Measurements from ENCODE around the gene HEPACAM. TPM values are rescaled to one million over a fixed set of nuclear protein-coding genes. Genes with fewer than 3 reads are reported as not detected.
A peak's percentile ranks its signal among the peaks of the same experiment; 100 is the strongest.

Gene HEPACAM, protein sequence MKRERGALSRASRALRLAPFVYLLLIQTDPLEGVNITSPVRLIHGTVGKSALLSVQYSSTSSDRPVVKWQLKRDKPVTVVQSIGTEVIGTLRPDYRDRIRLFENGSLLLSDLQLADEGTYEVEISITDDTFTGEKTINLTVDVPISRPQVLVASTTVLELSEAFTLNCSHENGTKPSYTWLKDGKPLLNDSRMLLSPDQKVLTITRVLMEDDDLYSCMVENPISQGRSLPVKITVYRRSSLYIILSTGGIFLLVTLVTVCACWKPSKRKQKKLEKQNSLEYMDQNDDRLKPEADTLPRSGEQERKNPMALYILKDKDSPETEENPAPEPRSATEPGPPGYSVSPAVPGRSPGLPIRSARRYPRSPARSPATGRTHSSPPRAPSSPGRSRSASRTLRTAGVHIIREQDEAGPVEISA
- total RNA-seq, result 0.11 TPM in 1 of 2 replicates, not detected in the other
- long read RNA-seq, result 0 reads

DNA sequence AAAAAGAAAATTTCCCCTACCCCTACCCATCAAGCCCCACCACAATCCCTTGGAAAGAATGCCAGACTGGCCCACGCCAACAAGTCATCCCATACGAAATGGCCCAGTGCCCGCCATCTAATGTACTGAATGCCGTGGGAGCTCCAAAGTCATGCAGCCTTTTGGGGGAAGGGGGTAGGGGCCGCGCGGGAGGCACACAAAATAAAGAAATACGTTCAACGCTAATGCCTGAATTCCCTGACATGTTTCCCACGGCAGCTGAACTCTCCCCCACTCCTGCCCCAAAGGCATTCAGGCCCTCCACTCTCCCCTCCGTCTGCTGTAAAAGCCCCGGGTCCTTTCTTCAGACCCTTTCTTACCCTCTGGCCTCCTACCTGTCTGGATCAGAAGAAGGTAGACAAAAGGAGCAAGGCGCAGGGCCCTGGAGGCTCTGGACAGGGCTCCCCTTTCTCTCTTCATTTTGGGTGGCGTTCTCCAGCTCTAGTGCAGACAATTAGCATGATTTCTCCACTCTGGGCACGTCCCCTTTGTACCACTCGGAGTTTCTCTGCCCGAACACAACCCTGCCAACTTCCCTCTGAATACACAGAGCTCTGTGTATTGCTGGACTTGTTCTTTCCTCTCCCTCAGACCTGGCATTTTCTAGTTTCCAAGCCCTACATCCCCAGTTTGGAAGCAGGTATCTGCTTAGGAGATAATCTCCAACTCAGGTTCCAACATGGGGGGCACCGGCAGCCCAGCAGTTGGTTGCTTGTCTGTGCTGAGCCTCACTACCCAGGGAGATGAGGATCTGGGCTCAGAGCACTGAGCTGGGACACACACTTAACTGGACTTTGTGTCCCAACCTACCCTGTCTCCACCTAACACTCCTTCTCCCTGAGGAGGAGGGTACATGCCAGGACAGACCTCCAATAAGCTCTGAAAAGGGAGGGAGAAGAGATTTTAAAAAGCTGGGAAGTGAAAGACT, at the start of gene HEPACAM:
TSS of gene HEPACAM (minus strand) at position 500 of the 967 bp plus-strand sequence. CDS start at position 459, 41 bp downstream.
- Mint-ChIP-seq H3K4me1 (peaks cover 8% of the 10 kb centered on the region), H3K27ac (ENCODE audit: unreplicated experiment) (peak within 1 kb of the TSS; percentile 28), H3K36me3 (ENCODE audit: low read depth) (no peaks in the 10 kb centered on the region), H3K4me3 (no peak within 1 kb of the TSS), H3K9me3 (no peaks in the 10 kb centered on the region), H3K27me3 (ENCODE audit: low read depth) (peaks cover 15% of the 10 kb centered on the region)
- DNase-seq (ENCODE audit: low read depth, low spot score), result no peak
- no peak for TF ChIP-seq CTCF (conservative IDR thresholded peaks at IDR 0.05)

DNA sequence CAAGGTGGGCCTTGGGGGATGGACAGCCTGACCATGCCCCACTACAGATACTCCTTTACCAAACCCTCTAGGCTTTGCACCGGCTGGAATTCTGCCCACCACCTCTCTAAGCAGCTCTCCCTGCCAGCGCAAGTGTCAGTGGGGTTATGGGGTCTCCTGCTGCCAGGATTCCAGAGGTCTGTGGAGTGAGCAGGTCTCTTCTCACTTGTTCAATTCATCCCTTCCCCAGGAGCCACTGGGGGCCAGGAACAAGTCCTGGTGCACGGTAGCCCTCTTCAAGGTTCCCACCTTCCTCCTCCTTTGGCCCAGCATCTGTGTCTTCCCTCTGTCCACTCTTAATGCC, 48.6 kb upstream of the HEPACAM start:
- H3K4me3 Mint-ChIP-seq, result no peak overlapping the region
- peaks cover 47% of the 10 kb centered on the region for H3K36me3 Mint-ChIP-seq (ENCODE audit: low read depth)
- TF ChIP-seq CTCF (conservative IDR thresholded peaks at IDR 0.05), result no peak
- no peak for DNase-seq (ENCODE audit: low read depth, low spot score)
- no peak overlapping the region for H3K27ac Mint-ChIP-seq (ENCODE audit: unreplicated experiment)
- H3K9me3 Mint-ChIP-seq, result peaks cover 23% of the 10 kb centered on the region
- H3K4me1 Mint-ChIP-seq, result no peaks in the 10 kb centered on the region
- H3K27me3 Mint-ChIP-seq (ENCODE audit: low read depth), result no peaks in the 10 kb centered on the region

DNA sequence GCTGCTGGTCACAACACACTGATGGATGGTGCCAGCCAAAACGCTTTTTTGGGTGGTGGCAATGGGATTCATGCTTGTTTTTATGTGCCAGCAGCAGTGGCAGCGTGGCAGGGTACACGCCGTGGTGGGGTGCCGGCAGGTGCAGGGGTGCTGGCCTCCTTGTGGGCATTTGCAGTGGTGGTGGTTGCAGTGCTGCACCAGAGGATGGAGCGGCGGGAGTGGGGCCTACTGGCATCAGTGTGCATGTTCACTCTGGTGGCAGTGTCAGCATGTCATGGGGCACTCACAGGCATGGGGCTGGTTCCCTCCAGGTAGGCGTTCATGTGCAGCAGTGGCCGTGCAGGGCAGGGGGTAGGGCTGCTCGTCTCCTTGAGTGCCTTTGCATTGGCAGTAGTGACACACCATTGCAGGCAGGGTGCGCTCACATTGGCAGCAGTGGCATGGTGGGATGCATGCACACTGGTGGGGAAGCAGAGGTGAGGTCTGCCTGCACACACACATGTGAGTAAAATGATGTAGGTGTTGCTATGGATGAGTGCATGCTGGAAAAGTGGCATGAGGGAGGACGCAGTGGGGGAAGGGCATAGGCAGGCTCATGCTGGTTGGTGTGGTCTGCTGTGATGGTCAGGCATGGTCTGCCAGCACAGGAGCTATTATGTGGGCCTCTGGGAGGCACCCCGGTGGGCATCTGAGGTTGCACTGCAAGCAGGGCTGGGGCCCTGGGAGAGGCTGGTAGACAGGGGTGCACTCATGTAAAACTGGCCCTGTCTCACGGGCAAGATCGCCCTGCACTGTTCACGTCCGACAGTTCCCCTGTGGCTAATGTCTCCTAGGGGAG, 48.0 kb upstream of the HEPACAM start:
- H3K27ac Mint-ChIP-seq (ENCODE audit: unreplicated experiment), result no peak overlapping the region
- peaks cover 28% of the 10 kb centered on the region for H3K9me3 Mint-ChIP-seq
- H3K4me1 Mint-ChIP-seq, result no peaks in the 10 kb centered on the region
- DNase-seq (ENCODE audit: low read depth, low spot score), result no peak
- TF ChIP-seq CTCF (conservative IDR thresholded peaks at IDR 0.05), result no peak
- H3K4me3 Mint-ChIP-seq, result no peak overlapping the region
- H3K27me3 Mint-ChIP-seq (ENCODE audit: low read depth), result no peaks in the 10 kb centered on the region
- H3K36me3 Mint-ChIP-seq (ENCODE audit: low read depth), result peaks cover 52% of the 10 kb centered on the region

DNA sequence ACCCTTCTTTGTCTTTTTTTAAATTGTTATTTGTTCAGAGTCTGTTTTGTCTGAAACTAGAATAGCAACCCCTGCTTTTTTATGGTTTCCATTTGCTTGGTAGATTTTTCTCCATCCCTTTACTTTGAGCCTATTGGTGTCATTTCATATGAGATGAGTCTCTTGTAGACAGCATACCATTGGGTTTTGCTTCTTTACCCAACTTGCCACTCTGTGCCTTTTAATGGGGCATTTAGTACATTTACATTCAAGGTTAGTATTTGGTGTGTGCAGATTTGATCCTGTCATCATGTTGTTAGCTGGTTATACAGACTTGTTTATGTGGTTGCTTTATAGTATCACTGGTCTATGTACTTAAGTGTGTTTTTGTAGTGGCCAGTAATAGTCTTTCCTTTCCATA, 46.2 kb upstream of the HEPACAM start:
- TF ChIP-seq CTCF (conservative IDR thresholded peaks at IDR 0.05), result no peak
- H3K36me3 Mint-ChIP-seq (ENCODE audit: low read depth), result peaks cover 57% of the 10 kb centered on the region
- peaks cover 35% of the 10 kb centered on the region for H3K9me3 Mint-ChIP-seq
- H3K27me3 Mint-ChIP-seq (ENCODE audit: low read depth), result no peaks in the 10 kb centered on the region
- no peak overlapping the region for H3K4me3 Mint-ChIP-seq
- no peak overlapping the region for H3K27ac Mint-ChIP-seq (ENCODE audit: unreplicated experiment)
- DNase-seq (ENCODE audit: low read depth, low spot score), result no peak
- H3K4me1 Mint-ChIP-seq, result no peaks in the 10 kb centered on the region

DNA sequence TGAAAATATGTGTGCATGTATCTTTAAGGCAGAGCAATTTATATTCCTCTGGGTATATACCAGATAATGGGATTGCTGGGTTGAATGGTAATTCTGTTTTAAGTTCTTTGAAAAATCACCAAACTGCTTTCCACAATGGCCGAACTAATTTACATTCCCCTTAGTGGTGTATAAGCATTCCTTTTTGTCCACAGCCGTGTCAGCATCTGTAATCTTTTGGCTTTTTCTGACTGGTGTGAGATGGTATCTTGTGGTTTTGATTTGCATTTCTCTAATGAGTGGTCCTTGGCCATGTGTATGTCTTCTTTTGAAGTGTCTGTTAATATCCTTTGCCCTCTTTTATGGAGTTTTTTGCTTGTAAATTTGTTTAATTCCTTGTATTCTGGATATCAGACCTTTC, 42.5 kb upstream of the HEPACAM start:
- no peak for TF ChIP-seq CTCF (conservative IDR thresholded peaks at IDR 0.05)
- DNase-seq (ENCODE audit: low read depth, low spot score), result no peak
- Mint-ChIP-seq H3K4me1 (no peaks in the 10 kb centered on the region), H3K9me3 (peaks cover 35% of the 10 kb centered on the region), H3K27ac (ENCODE audit: unreplicated experiment) (peak overlapping the region; percentile 89), H3K36me3 (ENCODE audit: low read depth) (peaks cover 50% of the 10 kb centered on the region), H3K27me3 (ENCODE audit: low read depth) (no peaks in the 10 kb centered on the region), H3K4me3 (no peak overlapping the region)
